ENCODE measurements around the gene IQGAP2.

The IQGAP2 gene

DNA sequence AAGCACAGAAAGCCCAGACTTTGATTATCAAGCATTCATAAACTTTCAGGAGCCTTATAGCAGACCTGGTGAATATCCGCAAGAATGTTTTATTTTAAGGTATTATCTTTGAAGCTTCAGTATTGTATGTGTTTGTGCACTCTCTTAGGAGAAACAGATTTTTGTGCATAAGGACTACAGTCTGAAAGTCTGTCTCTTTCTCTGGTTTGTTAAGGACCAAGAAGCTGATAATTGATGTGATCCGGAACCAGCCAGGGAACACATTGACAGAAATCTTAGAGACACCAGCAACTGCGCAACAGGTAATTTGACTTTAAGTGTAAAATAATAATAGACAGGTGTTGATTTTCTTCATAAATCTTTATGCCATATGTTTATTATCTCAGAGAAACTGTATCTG, 290.1 kb downstream of the IQGAP2 start:
- in situ Hi-C loops (cut with MboI; ENCODE audit: low pct_unique_long_range_greater_than_20kb, low sequenced_read_pairs, unreplicated experiment) = no loop called here
- no peak for DNase-seq (ENCODE audit: low spot score)
- TF ChIP-seq, protein P1, sequence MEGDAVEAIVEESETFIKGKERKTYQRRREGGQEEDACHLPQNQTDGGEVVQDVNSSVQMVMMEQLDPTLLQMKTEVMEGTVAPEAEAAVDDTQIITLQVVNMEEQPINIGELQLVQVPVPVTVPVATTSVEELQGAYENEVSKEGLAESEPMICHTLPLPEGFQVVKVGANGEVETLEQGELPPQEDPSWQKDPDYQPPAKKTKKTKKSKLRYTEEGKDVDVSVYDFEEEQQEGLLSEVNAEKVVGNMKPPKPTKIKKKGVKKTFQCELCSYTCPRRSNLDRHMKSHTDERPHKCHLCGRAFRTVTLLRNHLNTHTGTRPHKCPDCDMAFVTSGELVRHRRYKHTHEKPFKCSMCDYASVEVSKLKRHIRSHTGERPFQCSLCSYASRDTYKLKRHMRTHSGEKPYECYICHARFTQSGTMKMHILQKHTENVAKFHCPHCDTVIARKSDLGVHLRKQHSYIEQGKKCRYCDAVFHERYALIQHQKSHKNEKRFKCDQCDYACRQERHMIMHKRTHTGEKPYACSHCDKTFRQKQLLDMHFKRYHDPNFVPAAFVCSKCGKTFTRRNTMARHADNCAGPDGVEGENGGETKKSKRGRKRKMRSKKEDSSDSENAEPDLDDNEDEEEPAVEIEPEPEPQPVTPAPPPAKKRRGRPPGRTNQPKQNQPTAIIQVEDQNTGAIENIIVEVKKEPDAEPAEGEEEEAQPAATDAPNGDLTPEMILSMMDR (IDR thresholded peaks at IDR 0.05; ENCODE audit: extremely low read depth, insufficient read depth, missing control alignments) = no peak

DNA sequence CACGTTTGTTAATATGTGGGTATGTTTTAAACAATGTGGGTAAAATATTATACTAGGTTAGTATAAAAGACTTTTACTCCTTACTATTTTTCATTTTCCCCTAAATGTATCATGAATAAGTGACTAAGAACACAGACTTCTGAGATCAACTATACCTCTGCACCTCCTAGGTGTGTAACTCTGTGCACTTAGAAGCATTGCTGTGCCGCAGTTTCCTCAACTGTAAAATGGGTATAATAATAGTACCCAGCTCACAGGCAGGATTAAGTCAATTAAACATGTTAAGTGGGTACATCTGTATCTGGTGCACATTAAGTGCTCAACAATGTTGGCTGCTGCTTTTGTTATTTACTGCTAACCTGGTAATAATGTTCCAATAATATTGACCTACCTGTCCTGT, 291.2 kb downstream of the IQGAP2 start:
- no peak for DNase-seq (ENCODE audit: low spot score)
- TF ChIP-seq, protein P1 (IDR thresholded peaks at IDR 0.05; ENCODE audit: extremely low read depth, insufficient read depth, missing control alignments) = no peak
- in situ Hi-C loops (cut with MboI; ENCODE audit: low pct_unique_long_range_greater_than_20kb, low sequenced_read_pairs, unreplicated experiment) = no loop called here

DNA sequence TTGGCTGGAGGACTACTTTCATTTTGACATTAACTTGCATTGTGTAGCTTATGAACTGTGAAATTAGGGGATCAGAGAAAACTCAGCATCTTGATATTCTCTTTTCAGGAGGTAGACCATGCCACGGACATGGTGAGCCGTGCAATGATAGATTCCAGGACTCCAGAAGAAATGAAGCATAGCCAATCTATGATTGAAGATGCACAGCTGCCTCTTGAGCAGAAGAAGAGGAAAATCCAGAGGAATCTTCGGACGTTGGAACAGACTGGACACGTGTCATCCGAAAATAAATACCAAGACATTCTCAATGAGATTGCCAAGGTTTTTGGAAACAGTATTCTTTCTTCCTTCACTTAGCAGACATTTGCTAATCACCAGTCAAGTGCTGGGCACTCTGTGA, 292.3 kb downstream of the IQGAP2 start:
- TF ChIP-seq, protein P1 (IDR thresholded peaks at IDR 0.05; ENCODE audit: extremely low read depth, insufficient read depth, missing control alignments) = no peak
- DNase-seq (ENCODE audit: low spot score) = no peak
- in situ Hi-C loops (cut with MboI; ENCODE audit: low pct_unique_long_range_greater_than_20kb, low sequenced_read_pairs, unreplicated experiment) = no loop called here

DNA sequence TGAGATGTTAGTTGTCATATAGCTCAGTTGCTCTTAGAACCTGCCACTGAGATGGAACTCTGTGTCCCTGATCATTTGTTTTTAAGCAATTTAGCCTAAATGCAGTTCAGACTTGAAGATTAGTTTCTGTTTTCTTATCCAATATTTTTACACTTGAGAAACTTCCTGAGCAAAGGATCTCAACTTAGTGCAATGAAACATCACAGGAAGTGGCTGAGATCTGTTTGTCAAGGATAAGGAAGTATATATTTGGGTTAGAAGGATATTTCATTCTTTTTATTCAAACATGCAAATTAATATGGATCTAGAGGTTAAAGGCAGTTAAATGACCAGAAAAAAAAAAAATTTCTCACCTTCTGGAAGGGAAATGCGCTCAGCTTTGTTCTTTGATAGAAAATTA, 293.2 kb downstream of the IQGAP2 start:
- no peak for DNase-seq (ENCODE audit: low spot score)
- in situ Hi-C loops (cut with MboI; ENCODE audit: low pct_unique_long_range_greater_than_20kb, low sequenced_read_pairs, unreplicated experiment) = no loop called here
- TF ChIP-seq, protein P1 (IDR thresholded peaks at IDR 0.05; ENCODE audit: extremely low read depth, insufficient read depth, missing control alignments) = no peak

DNA sequence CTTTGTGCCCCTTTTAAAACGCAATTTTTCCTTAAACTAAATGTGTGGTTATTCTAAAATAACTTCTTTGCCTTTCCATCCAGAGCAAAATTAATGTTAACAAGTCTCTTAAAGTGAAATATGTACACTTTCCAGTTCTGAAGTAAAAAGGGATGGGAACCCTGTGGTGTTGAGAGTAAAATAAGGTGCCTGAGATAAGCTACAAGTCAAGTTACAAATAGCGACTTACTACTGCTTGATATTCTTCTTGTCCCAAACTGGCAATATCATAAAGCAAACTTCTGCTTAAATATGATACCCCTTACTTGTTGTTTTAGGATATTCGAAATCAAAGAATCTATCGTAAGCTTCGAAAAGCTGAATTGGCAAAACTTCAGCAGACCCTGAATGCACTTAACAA, 294.6 kb downstream of the IQGAP2 start:
- in situ Hi-C loops (cut with MboI; ENCODE audit: low pct_unique_long_range_greater_than_20kb, low sequenced_read_pairs, unreplicated experiment) = no loop called here
- TF ChIP-seq, protein P1 (IDR thresholded peaks at IDR 0.05; ENCODE audit: extremely low read depth, insufficient read depth, missing control alignments) = no peak
- DNase-seq (ENCODE audit: low spot score) = no peak

DNA sequence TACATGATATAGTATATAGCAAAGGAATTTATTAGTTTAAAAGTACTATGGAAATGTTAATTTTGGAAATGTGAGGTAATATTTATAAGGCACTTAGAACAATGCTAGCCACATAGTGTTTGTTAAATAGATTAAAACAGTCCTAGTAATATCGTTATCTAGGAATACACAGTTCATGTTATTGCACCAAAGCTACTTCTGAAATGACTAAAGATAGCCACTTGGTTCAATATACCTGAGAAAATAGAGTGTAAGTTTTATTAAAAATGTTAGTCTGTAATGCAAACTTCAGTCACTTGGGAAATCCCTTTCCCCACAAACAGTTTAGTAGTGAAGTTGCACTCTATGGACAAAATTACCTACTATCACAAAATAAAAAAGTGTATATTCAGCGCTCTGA, 297.5 kb downstream of the IQGAP2 start:
- no peak for DNase-seq (ENCODE audit: low spot score)
- in situ Hi-C loops (cut with MboI; ENCODE audit: low pct_unique_long_range_greater_than_20kb, low sequenced_read_pairs, unreplicated experiment) = no loop called here
- TF ChIP-seq, protein P1 (IDR thresholded peaks at IDR 0.05; ENCODE audit: extremely low read depth, insufficient read depth, missing control alignments) = no peak

DNA sequence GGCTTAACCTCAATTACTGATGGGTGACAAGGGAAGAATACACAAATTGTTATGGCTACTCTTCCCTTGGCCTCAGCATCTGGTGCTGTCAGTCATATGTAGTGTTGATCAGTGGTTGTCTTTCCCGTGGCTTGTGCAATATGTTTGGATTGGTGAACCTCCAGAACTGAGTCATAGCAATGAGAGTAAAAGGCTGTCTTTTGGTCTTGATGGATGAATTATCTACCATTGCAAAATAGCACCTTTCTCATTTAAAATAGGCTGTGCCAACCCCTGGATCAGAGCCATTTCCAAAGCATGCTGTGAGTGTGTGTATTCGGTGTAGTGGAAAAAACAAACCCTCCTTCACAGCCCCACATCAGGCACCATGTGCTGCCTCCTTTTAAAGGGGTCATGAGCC, 298.2 kb downstream of the IQGAP2 start:
- DNase-seq (ENCODE audit: low spot score) = no peak
- in situ Hi-C loops (cut with MboI; ENCODE audit: low pct_unique_long_range_greater_than_20kb, low sequenced_read_pairs, unreplicated experiment) = no loop called here
- TF ChIP-seq, protein P1 (IDR thresholded peaks at IDR 0.05; ENCODE audit: extremely low read depth, insufficient read depth, missing control alignments) = no peak
